HepG2 (cell line): ENCODE data around the gene ADPRHL1. TPM values are rescaled to one million over a fixed set of nuclear protein-coding genes. Genes with fewer than 3 reads are reported as not detected.

Experiments
- ATAC-seq: fragments of 200-7000 bp; cut with Tn5 transposase; 3 replicates; pipeline ENCODE4 v1.9.1; 2020; ENCODE audit warnings: mild to moderate bottlenecking, moderate library complexity
- BruUV-seq: library from RNA; stranded (reverse); fragments of 400-500 nt; replicated peaks from 2 replicates; lab custom pipeline; 2021; lab: Mats Ljungman, UMichigan
- CTCF ChIA-PET: fragments of 300-600 bp; formaldehyde crosslinking; extraction: SDS; loops from one replicate; lab custom pipeline; 2021; ENCODE audit warnings: low total read pairs, inconsistent platforms, low intra/inter-chr PET ratio; lab: Yijun Ruan, JAX
- POLR2A ChIA-PET: fragments of 350-600 bp; sonication (Branson Sonifier 250); formaldehyde crosslinking; loops from one replicate; lab custom pipeline; 2020; ENCODE audit warnings: antibody characterized with exemption, inconsistent platforms; lab: Yijun Ruan, JAX
- DNase-seq: peaks from one replicate; pipeline ENCODE4 v3.0.0-alpha.2; 2015; ENCODE audit warnings: low spot score
- FAIRE-seq: peaks from 3 replicates; lab custom pipeline; 2011; peaks lifted over from hg19 to GRCh38; lab: Jason Lieb, UNC
- H2AFZ ChIP-seq: one replicate; pipeline ENCODE4 v1.6.1; 2011; ENCODE audit warnings: low read length, inconsistent platforms
- H3K27ac ChIP-seq: fragments of 300-600 bp; 3 replicates; pipeline ENCODE4 v1.8.0; 2011; ENCODE audit warnings: mixed run types, mild to moderate bottlenecking, mixed read lengths, low read length, inconsistent platforms; ENCODE audit not compliant: insufficient read depth; ENCODE audit errors: extremely low read length
- H3K27me3 ChIP-seq, 2 experiments: fragments of 200-600 bp in 1 of 2; 2 replicates in 1 of 2; 3 replicates in 1 of 2; pipeline versions ENCODE4 v1.6.0 to v1.8.0; 2011; ENCODE audit warnings: low read length in 2 of 2, mild to moderate bottlenecking in 2 of 2, moderate library complexity in 2 of 2, inconsistent platforms in 1 of 2; ENCODE audit not compliant: insufficient read depth in 2 of 2, control insufficient read depth in 1 of 2
- H3K36me3 ChIP-seq, 2 experiments: fragments of 200-600 bp in 1 of 2; replicated peaks in 1 of 2; 2 replicates in 1 of 2; 3 replicates in 1 of 2; pipeline versions ENCODE4 v1.5.1 to v1.8.0; 2011; ENCODE audit warnings: low read length in 2 of 2, inconsistent platforms in 1 of 2; ENCODE audit not compliant: insufficient read depth in 2 of 2, control insufficient read depth in 1 of 2
- H3K4me1 ChIP-seq: 2 replicates; pipeline ENCODE4 v1.5.1; 2012; ENCODE audit warnings: low read length, inconsistent platforms; ENCODE audit not compliant: insufficient read depth
- H3K4me2 ChIP-seq: 2 replicates; pipeline ENCODE4 v1.6.0; 2011; ENCODE audit warnings: low read depth, low read length, inconsistent platforms
- H3K4me3 ChIP-seq, 3 experiments: fragments of 200-600 bp in 1 of 3; sonication (generic), shearing (Covaris generic) in 1 of 3; replicated peaks in 1 of 3; 2 replicates each; pipeline ENCODE4 v1.5.1; 2011 to 2016; ENCODE audit warnings: low read length in 3 of 3, inconsistent platforms in 2 of 3, low read depth in 2 of 3, mild to moderate bottlenecking in 2 of 3, control low read depth in 1 of 3, mixed read lengths in 1 of 3; ENCODE audit not compliant: insufficient read depth in 1 of 3
- H3K79me2 ChIP-seq: one replicate; pipeline ENCODE4 v1.6.1; 2011; ENCODE audit warnings: low read length, inconsistent platforms; ENCODE audit not compliant: insufficient read depth
- H3K9ac ChIP-seq: 2 replicates; pipeline ENCODE4 v1.6.0; 2011; ENCODE audit warnings: mild to moderate bottlenecking, low read depth, low read length, inconsistent platforms; ENCODE audit not compliant: insufficient read depth
- H3K9me3 ChIP-seq: 2 replicates; pipeline ENCODE4 v1.5.1; 2012; ENCODE audit warnings: mild to moderate bottlenecking, low read length
- H4K20me1 ChIP-seq: 2 replicates; pipeline ENCODE4 v1.6.0; 2011; ENCODE audit warnings: inconsistent platforms, mild to moderate bottlenecking, low read length, moderate library complexity; ENCODE audit not compliant: insufficient read depth
- BHLHE40 ChIP-seq: IDR thresholded peaks from 2 replicates; pipeline ENCODE4 v1.6.1; 2011; ENCODE audit warnings: low read length, improper control_type of control experiment
- CBFB ChIP-seq: sonication (generic); formaldehyde crosslinking; IDR thresholded peaks from 2 replicates; pipeline ENCODE4 v1.4.0; 2020; ENCODE audit warnings: missing genetic modification reagents
- ZFP37 ChIP-seq: sonication (generic); formaldehyde crosslinking; IDR thresholded peaks from 2 replicates; pipeline ENCODE4 v1.4.0; 2020; ENCODE audit warnings: missing genetic modification reagents, borderline replicate concordance
- WGBS: methylation state at CpG from one replicate; pipeline ENCODE4 v1.1.6; 2017; ENCODE audit warnings: low lambda C conversion rate; 5-methylcytosine and 5-hydroxymethylcytosine counted together
- in situ Hi-C: cut with HindIII; loops from 2 replicates; pipeline ENCODE4 v1.10.0; 2017; ENCODE audit warnings: low pct_unique_long_range_greater_than_20kb; ENCODE audit not compliant: extremely low pct_ligation_motif_present
- intact Hi-C: fragments of 100-400 bp; cut with micrococcal nuclease; formaldehyde crosslinking; loops from one replicate; pipeline ENCODE4 v1.10.0; 2022; ENCODE audit not compliant: unreplicated experiment
- polyA plus RNA-seq, 8 experiments: library from polyadenylated mRNA; depleted of rRNA in 3 of 8; stranded (reverse) in 7 of 8; unstranded in 1 of 8; fragments of >200 nt; fragmentation: Illumina TruSeq in 4 of 8; extraction: Trizol in 4 of 8; gene quantifications; 2 replicates each; pipeline versions ENCODE4 v1.2.1 to v1.2.3, GENCODE V29; 2011 to 2016; ENCODE audit warnings: low read depth in 4 of 8, missing spikeins in 1 of 8, mixed read lengths in 1 of 8; ENCODE audit not compliant: insufficient read depth in 1 of 8
- total RNA-seq, 5 experiments: library from RNA; depleted of rRNA; stranded (reverse); fragments of >200 nt; fragmentation: Illumina TruSeq; extraction: Trizol; gene quantifications; 2 replicates each; pipeline ENCODE4 v1.2.3, GENCODE V29; 2016; ENCODE audit warnings: low read depth in 1 of 5

ADPRHL1 gene
- total and polyA plus RNA-seq, 2 of the 13 experiments (the other 11 are each of a cell fraction or from before 2014, with no cell fraction given): 0.34 to 0.40 TPM

- H3K36me3 ChIP-seq: no peaks in the 10 kb centered on the region
- ATAC-seq (no peak), DNase-seq (no peak), FAIRE-seq (no peak)
- H3K9ac ChIP-seq: no peak overlapping the region
- H3K4me1 ChIP-seq: peaks cover 16% of the 10 kb centered on the region
- peaks cover 3 to 24% of the 10 kb centered on the region in 2 experiments; a peak in 2 of 5 replicates for H3K27me3 ChIP-seq
- no peak overlapping the region for H3K4me3 ChIP-seq
- no TSS peak for BruUV-seq
- no peak overlapping the region for H3K4me2 ChIP-seq
- H3K27ac ChIP-seq: no peak overlapping the region
- 61% methylated on average over 12 of the region's 21 CpGs for WGBS
- no peaks in the 10 kb centered on the region for H4K20me1 ChIP-seq
- ChIA-PET POLR2A (no interaction called here), CTCF (no interaction called here)
- no peak overlapping the region for H2AFZ ChIP-seq
- no peaks in the 10 kb centered on the region for H3K79me2 ChIP-seq
- in situ Hi-C loops (no loop called here), intact Hi-C loops (no loop called here)
- H3K9me3 ChIP-seq: no peaks in the 10 kb centered on the region
- TF ChIP-seq CBFB (CRISPR knock-in tag): no peak
Measured at GRCh38 chr13:113433391-113433916, 19.8 kb downstream of the ADPRHL1 start.

- no peak for FAIRE-seq
Measured at GRCh38 chr13:113432506-113433270, 20.6 kb downstream of the ADPRHL1 start.

More at GRCh38 chr13:113432506-113433270, 20.6 kb downstream of the ADPRHL1 start:
- in situ Hi-C loops: no loop called here
- Histone ChIP-seq H3K9ac (no peak overlapping the region), H3K27me3 (peaks cover 3 to 28% of the 10 kb centered on the region in 2 experiments; a peak in 3 of 5 replicates), H3K27ac (no peak overlapping the region), H3K79me2 (no peaks in the 10 kb centered on the region), H3K9me3 (no peaks in the 10 kb centered on the region), H3K4me3 (no peak overlapping the region; a peak in 1 of 6 replicates)
- intact Hi-C loops: no loop called here
- ChIA-PET CTCF (no interaction called here), POLR2A (no interaction called here)
- no peak for ATAC-seq
- DNase-seq: no peak
- BruUV-seq: no TSS peak
- 66% methylated on average over 16 of the region's 34 CpGs for WGBS
- TF ChIP-seq BHLHE40 (0 out of 2 replicates have a peak, but pooled peaks have one; percentile 13), ZFP37 (CRISPR knock-in tag) (no peak)
- TF ChIP-seq, all 625 proteins: peak for 1
- H4K20me1 ChIP-seq: no peaks in the 10 kb centered on the region
- H2AFZ ChIP-seq: no peak overlapping the region
- peaks cover 16% of the 10 kb centered on the region for H3K4me1 ChIP-seq
- H3K36me3 ChIP-seq: no peaks in the 10 kb centered on the region
- H3K4me2 ChIP-seq: peak overlapping the region; percentile 7; the same call in 1 of the 2 replicates
